Measurements from ENCODE around the gene LCA5L.
"Not testable (repeated sequence)": the region's sequence is repeated elsewhere in the genome, so short reads cannot be mapped to it uniquely, and the experiment has no call there.

LCA5L gene

DNA sequence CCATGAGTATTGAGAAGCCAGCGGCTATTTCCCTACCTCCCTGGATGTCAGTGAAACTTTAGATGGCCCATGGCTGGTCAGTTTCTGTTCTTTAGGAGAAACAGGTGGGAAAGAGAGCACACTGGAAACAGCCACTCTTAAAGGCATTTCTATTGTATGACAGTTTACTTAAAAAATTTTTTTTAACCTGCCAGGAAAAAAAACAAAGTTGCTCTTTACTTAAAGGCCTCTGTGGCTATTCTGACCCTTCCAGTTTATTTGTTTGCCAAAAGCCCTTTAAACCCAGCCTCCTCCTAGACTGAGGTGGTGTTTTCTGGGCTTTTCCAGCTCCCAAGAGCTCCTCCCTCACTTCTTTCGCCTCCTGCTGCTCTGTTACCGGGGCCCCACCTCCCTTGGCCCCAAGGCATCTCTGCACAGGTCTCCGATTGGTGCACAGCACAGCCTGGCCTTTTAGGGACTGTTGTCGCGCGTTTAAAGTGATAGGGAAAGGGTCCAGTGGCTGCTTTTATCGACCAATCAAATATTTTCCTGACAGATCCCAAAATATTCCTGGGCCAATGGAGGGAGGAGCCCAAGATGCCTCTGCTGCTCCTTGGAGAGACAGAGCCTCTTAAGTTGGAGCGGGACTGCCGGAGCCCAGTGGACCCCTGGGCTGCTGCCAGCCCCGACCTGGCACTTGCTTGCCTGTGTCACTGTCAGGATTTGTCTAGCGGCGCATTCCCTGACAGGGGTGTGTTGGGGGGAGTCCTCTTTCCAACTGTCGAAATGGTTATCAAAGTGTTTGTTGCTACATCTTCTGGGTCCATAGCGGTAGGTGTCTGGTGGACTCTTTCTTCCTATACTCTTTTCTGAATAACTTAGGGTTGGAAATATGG is 6.0 kb upstream of the LCA5L start, which contains the start of gene SH3BGR:
SH3BGR (plus strand) TSS at position 639 of the 875 bp plus-strand sequence; CDS start at position 766, 127 bp downstream.
- no peak for DNase-seq

DNA sequence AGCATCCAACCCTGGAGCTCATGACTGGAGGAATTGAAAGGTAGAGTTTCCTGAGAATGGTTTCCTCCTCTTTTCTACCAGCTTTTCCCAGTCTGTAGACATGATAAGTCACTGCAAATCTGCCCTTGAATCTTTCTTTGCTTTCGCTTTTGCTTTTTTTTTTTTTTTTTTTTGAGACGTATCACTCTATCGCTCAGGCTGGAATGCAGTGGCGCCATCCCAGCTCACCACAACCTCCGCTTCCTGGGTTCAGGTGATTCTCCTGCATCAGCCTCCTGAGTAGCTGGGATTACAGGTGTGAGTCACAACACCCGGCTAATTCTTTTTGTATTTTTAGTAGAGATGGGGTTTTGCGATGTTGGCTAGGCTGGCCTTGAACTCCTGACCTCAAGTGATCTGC is 1.7 kb upstream of the LCA5L start:
- no peak for DNase-seq

DNA sequence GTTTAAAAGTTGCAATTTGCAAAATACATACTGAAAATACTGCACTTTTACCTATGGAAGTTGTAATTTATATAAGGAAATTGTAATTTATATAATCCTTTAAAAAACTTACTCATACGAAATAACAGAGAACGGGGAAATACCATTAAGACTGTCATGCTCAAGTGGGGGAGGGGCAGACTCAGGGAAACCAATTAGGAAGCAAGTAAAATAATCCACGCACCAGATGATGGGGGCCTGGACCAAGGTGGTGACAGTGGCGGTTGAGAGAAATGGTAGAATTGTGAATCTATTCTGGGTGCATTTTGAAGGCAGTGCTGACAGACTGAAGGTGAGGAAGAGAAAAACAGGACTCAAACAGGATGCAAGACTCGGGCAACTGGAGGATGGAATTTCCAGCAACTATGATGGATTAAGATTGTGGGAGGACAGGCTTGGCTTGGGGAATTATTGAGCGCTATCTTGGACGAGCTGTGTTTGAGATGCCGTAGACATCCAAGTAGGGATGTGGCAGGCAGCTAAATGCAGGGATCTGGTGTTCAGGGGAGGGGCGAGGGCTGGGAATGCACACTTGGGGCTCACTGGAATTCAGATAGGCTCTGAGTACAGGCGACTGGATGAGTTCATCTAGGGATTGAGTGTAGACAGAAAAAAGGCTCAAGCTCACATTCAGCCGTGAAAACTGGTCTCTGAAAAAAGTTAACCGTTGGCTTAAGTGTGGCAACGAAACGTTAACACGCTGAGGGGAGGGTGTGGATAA is 977 bp downstream of the LCA5L start:
- DNase-seq = no peak

DNA sequence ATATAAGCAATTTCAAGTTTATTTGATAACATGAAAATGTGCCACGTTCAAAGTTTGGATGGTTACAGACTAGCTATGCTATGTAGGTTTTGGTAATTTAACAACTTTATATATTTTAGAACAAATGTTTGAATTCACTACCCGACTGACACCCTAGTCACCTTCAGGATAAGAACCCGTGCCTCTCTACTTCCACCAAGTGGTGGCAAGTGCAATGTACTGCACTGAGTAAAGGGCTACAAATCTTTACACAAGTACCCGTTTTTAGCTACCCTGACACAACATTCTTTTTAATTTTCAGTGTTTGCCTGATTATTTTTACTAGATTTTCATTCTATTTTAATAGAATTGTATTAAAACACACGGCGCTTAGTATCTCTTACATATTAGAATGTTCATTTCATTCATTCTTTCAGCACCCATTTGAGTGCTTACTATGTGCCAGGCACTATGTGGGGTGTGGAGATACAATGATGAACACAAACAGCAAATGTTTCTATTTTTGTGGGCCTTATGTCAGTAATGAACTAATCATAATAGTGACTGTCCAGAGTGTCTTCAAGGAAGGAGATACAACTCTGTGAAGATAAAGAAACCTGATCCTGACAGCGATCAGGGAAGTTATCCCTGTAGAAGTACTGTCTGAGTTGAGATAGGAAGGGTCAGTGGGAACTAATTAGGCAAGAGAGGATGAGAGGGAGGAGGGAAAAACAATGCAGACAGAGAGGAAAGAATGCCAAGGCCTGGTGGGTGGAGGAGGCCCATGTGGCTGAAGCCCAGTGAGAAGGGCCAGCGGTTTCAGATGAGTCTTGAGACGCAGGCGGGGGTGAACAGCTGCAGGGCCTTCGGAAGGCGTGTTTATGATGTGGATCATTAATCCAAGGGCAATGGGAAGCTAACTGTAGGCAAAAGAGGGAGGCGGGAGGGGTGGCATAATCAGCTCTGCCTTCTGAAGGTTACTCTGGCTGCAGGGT is 3.8 kb downstream of the LCA5L start:
- peak; percentile 6 for DNase-seq

DNA sequence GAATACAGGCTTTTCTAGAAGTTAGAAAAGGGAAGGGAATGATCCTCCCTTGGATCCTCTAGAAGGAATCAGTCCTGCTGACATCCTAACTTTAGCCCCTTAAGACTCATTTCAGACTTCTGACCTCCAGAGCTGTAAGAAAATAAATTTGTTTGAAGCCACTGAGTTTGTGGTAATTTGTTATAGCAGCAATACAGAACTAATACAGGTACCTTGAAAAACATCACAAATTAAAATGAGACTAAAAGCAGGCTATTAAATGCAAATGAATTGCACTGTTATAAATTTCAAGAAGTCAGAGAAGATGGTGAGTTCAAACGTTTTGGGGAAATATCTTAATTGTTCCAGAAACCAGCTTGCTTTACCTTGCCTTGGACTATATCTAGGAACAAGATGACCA is 6.3 kb downstream of the LCA5L start:
- no peak for DNase-seq

DNA sequence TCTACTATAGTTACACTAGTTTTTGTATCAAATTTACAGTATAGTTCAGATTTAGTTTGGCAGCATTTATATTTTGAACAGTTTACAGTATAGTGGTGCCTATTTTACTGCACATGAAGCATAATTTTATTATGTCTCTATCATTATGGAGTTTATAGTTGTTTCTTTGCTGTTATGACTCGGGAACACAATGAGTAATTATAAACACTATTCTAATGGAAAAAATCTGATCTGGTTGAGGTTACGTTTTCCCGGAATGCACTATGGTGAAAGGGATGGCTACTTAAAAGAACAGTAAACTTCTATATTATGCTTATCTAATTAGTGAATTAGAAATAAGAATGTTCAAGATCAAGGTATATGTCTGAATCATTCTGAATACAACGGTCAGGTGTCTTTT is 10.6 kb downstream of the LCA5L start:
- DNase-seq = no peak

DNA sequence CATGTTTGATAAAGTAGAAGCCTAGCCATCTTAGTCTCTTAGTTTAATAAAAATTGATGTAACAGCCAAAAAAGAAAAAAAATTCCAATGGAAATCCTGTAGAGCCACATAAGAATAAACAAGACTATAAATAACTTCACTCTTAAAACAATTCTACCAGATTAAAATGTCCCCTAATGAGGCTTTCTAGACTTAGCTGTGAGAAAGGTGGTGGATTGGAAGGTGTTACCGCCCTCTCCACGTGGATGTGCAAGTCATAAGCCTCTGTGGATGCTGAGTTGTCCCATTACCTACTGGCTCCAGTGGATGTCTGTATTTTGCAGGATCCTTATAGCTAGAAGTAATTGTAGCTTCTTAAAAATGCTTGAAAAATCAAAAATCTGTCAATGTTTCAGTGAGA is 14.6 kb downstream of the LCA5L start:
- DNase-seq = no peak

DNA sequence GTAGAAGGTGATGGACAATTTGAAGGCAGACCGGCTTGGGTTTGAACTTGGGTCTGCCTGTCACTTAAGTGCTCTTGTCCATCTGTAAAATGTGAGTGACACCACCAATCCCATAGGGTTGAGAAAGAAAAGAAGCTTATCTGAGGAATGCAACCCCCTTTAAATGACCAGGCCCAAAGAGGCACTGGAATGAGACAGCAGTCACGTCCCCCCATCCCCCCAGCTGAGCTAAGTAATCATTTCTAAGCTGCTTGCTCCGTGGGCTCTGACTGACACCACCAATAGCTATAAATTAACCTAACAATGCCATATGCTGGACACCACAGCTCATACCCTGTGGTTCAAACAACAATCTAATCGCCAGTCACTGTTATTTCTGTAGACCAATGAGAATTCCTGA is 15.1 kb downstream of the LCA5L start:
- no peak for DNase-seq

DNA sequence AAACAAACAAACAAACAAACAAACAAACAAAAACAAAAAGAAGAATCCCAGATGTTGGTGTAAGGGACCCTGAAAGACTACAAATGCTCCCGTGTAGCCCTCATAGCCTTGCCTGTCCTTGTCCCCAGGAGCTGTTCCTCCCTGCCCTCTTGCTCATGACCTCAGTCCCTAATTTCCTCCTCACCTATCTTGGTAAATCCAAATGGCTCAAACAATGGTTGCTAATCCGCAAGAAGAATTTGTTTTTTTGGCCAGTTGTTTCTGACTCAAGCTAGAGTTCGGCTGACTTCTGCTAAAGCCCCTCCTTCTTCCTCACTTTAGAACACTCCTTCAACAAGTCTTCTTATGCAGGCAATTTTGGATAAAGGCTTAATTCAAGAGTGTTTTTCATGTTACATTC is 15.6 kb downstream of the LCA5L start:
- no peak for DNase-seq

DNA sequence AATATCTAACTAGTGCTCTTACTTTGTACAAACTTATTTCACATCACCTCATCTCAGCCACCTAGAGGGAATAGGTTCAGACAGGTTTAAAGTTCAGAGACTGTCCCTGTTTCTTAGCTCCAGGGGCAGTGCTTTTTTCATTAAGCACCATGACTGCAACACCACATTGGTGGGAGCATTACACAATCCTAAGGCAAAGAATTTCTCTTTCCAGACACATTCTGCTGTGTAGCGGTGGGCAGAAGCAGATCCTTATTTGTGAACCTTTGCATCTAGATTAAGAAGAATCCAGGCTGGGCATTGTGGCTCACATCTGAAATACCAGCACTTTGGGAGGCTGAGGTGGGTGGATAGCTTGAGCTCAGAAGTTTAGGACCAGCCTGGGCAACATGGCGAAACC is 16.1 kb downstream of the LCA5L start:
- no peak for DNase-seq

DNA sequence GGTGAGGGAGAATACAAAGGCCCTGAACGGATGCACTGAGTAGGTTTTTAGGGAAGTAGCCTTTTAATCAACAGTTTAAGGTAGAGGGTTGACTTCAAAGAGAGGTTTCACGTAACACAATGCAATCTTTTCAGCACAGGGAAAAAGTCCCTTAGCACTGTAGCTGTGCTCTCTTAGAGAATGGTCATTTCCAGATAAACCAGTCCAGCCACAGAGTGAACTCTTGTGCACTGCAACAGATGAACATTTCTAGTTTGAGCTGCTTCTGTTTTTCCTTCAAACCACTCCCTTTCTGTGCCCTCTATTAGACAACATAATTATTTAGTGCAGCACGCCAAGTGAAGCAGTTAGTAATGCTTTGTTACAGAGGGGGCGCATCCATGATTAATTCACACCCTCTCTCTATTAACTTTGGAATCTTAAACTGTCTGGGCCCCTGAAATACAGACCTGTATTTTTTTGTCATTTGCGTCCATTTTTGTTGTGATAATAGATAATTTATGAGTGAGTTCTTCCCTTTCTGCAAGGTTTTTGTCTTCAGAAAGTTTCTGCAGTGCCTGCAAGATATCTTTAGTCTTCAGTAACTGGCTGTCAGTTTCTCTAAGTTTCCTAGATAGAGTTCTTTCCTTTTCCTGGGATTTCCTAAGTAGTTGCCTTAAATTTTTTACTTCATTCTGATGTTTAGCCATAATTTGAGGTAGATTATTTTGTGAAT is 22.9 kb downstream of the LCA5L start:
- DNase-seq = no peak

DNA sequence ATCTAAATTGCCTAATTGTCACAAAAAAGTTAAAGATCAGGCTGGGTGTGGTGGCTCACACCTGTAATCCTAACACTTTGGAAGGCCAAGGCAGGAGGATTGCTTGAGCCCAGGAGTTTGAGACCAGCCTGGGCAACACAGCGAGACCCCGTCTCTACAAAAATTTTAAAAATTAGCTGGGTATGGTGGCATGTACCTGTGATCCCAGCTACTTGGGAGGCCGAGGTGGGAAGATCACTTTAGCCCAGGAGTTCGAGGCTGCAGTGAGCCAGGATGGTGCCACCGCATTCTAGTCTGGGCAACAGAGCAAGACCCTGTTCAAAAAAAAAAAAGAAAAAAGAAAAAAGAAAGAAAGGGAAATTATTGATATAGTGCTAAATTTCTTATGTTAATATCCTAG is 26.4 kb downstream of the LCA5L start:
- DNase-seq = not testable (repeated sequence)

DNA sequence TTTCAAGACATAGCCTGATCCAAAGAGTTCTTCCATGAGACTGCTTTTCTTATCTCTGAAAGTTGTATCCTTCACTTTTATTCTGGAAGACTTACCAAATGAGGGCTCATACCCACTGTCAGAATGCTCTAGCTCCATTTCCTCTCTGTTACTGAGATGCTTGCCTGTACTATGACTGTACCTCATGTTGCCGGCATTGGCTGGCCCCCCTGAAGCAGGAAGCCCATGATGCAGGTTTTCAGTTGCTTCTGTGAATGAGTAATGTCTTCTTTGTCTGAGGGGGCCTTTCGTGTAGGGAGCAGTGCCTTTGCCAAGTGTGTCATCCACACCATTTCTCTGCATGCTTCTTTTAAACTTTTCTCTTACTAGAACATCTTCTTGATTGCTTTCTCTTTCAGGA is 39.5 kb downstream of the LCA5L start:
- no peak for DNase-seq

DNA sequence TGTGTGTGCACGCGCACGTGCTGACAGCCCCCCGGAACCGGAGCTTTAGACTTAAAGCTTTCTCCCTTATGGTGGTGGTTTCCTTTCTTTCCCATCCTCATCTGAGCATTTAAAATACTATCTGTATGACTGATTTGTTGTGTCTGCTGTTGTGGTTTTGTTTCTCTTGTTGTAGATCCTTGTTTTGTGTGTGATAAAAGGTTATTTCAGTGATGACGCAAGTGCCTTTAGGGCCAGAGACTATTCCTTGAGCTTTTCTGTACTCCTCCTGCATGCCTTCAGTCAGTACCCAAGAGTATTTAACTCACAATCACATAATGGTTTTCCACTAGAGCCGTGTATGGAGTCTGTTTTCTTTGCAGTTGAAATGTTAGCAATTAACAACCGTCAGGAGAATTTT is 45.4 kb downstream of the LCA5L start:
- DNase-seq = no peak

DNA sequence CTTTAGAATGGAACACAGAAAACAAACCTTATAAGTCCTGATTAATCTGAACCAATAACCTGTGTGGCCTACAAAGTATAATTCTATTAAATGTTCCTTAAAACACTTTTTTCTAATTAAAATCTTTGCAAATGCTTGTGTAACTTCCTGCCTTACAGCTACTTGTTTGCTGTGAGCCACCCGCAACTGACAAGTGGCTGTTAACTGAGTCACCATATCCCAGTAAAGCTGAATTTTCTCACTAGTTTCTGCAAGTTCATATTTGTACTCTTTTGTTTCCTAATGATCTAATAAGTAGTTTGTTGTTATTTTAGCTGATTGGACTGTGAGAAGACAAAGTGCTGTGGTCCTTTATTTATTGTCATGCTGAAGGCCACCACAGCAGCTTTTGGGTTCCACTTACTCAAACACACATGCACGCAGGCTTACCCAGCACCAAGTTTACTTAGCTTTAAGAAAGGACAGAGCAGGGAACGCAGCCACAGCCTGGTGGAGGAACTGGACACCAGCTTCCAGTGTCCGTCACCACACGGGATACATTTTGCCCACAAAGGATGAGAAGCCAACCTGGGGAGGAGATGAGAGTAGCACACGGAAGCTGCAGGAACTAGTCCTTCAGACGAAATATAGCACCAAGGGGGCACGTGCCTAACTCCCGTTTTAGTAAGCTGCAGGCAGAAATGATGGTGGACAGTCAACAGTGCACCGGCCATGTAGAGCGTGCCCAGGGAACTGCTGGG is 47.8 kb downstream of the LCA5L start:
- DNase-seq = no peak

DNA sequence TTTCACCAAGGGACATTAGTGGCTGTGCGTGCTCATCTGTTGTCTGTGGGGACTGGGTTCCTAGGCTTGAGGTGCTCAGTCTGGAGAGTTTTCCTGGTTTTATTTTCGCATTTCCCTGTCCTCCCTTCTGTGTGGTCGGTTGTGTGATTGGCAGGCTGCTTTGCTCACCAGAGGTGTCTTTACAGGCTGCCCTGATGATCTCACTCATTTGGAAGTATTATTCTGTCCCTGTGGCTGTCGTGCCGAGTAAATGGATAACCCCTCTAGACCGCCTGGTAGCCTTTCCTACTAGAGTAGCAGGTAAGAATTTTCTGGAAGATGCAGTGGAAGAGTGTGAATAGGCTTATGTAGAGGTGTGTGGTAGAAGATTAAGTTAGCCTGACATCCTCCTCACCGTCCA is 52.6 kb downstream of the LCA5L start:
- DNase-seq = no peak

DNA sequence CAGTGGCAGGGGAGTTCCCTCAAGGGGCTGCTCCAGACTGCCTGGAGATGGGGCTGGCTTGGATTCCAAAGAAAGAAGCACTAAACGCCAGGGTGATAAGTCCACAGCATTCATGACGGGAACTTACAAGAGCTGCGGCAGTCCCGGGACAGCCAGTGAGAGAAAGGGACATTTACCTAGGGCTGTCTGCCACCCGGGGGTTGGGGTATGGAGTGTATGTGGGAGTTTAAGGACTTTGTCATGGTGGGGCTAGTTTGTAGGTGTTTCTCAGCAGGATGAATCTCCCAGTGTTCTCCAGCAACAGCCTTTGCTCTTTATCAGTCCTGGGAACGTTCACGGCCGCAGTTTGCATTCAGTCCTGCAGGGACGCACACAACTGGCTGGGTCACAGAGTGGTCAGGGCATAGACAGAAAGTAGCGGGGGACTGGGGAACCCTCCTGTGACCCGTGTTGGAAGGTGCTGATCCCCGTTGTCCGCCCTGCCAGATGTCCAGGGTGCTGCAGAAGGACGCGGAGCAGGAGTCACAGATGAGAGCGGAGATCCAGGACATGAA is 55.3 kb downstream of the LCA5L start:
- no peak for DNase-seq

DNA sequence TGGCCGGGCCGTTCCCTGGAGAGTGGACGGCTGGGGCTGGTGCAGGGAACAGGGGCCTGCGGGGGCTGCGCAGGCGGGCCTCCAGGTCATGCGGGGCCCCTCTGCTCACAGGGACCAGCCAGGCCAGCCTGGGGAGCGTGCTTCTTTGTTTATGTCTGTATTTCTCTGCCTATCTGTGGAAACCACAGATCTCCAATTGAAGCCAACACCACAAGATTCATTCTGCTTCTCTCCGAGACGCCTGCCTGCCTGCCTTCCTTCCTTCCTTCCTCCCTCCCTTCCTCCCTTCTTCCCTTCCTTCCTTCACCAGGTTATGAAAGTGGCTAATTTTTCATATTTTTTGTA is 56.8 kb downstream of the LCA5L start:
- DNase-seq = no peak

DNA sequence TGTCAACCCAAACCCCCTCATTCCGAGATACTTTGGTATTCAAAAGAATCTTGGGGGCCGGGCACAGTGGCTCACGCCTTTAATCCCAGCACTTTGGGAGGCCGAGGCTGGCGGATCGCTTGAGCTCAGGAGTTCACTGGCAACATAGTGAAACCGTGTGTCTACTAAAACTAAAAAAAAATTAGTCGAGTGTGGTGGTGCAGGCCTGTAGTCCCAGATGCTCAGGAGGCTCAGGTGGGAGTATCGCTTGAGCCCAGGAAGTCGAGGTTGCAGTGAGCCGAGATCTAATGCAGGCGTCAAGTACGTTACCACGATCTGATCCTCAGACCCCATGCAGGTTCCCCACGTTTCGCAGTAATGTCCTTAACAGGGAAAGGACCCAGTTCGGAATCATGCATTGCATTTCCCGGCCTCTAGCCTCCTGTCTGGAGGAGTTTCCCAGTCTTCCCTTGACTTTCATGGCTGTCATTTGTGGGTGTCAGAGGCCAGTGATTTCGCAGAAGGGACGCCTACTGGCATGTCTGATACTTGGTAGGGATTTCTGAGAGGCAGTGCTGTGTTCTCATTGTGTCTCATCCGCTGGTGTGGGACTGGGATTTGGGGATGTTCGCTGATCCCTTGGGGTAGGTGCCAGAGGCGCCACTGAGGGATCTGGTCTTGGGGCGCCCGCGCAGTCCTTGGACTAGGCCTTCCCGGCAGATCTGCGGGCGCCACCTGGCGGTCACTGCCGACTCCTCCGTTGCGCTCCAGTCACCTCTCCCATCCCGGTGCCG is 57.4 kb downstream of the LCA5L start:
- no peak for DNase-seq

DNA sequence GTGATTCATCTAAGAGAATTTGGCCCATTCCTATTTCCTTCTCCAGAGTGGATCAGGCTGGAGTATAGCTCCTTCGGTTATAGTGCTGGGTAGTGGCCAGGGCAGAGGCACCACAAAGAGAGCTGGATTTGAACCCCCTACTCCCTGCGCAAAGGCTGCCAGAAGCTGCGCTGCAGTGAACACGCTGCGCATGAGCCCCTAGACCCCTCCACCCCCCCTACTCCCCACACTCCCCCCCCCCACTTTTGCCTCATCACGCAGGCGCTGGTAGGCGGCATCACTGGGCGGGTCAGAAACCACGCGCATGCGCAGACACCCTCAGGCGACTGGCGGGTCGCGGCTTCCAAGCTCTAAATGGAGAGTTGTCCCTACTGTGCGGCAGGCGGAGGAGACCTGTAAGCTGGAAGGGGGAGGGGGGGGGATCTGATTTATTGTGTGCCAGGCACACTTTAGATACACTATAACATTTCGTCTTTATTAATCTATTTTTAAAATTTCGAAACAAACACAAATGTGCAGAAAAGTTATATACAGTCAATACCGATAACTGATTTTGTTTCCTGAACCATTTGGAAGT is 58.0 kb downstream of the LCA5L start:
- peak; percentile 38 for DNase-seq
